ENCODE measurements around the gene TAC4. TPM values are rescaled to one million over a fixed set of nuclear protein-coding genes. Genes with fewer than 3 reads are reported as not detected.

The TAC4 gene
- total and polyA plus RNA-seq, 10 of the 15 experiments (the other 5 are each of a cell fraction or from before 2014, with no cell fraction given), result not detected

DNA sequence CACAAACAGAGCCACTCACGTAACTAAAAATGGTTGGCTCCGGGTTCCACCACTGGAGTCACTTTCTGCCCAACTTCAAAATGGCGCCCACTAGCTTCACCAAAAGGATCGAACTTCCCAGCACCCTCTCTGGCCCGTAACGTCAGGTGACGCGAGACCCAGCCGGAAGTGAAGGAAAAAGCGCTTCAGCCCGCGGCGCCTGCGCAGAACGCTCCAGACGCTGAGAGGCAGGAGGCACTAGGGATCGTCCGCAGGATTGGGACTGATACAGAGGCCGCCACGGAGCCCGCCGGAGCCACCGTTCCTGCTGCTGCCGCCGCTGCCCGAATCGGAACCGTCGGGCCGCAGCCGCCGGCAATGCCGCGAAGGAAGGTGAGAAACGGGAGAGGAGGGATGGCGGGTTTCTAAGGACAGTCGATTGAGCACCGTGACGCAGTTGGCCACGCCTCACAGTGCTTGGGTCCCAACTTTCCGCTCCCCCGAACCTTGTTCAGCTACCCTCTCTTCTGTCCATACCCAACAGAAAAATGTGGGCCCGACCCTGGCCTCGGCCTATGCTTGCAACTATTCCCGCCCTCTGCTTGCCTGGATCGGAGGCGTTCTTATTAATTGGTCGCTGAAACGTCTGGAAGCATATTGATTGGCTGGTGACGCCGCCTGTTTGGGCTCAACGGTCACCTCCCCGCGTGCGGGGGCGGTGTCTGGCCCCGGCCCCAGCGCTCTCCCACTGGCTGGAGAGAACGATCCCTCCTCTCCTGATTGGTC is 59.2 kb downstream of the TAC4 start, which contains the start of gene KAT7 (continued):
- TF ChIP-seq, protein P1, sequence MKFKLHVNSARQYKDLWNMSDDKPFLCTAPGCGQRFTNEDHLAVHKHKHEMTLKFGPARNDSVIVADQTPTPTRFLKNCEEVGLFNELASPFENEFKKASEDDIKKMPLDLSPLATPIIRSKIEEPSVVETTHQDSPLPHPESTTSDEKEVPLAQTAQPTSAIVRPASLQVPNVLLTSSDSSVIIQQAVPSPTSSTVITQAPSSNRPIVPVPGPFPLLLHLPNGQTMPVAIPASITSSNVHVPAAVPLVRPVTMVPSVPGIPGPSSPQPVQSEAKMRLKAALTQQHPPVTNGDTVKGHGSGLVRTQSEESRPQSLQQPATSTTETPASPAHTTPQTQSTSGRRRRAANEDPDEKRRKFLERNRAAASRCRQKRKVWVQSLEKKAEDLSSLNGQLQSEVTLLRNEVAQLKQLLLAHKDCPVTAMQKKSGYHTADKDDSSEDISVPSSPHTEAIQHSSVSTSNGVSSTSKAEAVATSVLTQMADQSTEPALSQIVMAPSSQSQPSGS (IDR thresholded peaks at IDR 0.05; ENCODE audit: low read length), result no peak
- TF ChIP-seq MEF2A (IDR thresholded peaks at IDR 0.05; ENCODE audit: insufficient read depth, low read depth, low read length) (0 out of 2 replicates have a peak, but pooled peaks have one; percentile 68), POLR2A (IDR thresholded peaks at IDR 0.05; ENCODE audit: low read depth, low read length) (peak; percentile 89), NFXL1 (IDR thresholded peaks at IDR 0.05; ENCODE audit: borderline replicate concordance) (no peak), RUNX3 (IDR thresholded peaks at IDR 0.05; ENCODE audit: low read length) (peak; percentile 29; the same call in 1 of the 2 replicates), CBX3 (IDR thresholded peaks at IDR 0.05; ENCODE audit: borderline replicate concordance, low read depth) (no peak), POLR2AphosphoS5 (IDR thresholded peaks at IDR 0.05; ENCODE audit: low read length) (peak; percentile 97), ZBTB4 (CRISPR knock-in tag; IDR thresholded peaks at IDR 0.05) (no peak), DPF2 (IDR thresholded peaks at IDR 0.05) (peak; percentile 93), E4F1 (IDR thresholded peaks at IDR 0.05; ENCODE audit: borderline replicate concordance, partially characterized antibody) (peak; percentile 86)
- TF ChIP-seq, protein P2, sequence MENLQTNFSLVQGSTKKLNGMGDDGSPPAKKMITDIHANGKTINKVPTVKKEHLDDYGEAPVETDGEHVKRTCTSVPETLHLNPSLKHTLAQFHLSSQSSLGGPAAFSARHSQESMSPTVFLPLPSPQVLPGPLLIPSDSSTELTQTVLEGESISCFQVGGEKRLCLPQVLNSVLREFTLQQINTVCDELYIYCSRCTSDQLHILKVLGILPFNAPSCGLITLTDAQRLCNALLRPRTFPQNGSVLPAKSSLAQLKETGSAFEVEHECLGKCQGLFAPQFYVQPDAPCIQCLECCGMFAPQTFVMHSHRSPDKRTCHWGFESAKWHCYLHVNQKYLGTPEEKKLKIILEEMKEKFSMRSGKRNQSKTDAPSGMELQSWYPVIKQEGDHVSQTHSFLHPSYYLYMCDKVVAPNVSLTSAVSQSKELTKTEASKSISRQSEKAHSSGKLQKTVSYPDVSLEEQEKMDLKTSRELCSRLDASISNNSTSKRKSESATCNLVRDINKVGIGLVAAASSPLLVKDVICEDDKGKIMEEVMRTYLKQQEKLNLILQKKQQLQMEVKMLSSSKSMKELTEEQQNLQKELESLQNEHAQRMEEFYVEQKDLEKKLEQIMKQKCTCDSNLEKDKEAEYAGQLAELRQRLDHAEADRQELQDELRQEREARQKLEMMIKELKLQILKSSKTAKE (IDR thresholded peaks at IDR 0.05; ENCODE audit: low read depth, poor library complexity, severe bottlenecking), result peak; percentile 53
- TF ChIP-seq, protein P3, sequence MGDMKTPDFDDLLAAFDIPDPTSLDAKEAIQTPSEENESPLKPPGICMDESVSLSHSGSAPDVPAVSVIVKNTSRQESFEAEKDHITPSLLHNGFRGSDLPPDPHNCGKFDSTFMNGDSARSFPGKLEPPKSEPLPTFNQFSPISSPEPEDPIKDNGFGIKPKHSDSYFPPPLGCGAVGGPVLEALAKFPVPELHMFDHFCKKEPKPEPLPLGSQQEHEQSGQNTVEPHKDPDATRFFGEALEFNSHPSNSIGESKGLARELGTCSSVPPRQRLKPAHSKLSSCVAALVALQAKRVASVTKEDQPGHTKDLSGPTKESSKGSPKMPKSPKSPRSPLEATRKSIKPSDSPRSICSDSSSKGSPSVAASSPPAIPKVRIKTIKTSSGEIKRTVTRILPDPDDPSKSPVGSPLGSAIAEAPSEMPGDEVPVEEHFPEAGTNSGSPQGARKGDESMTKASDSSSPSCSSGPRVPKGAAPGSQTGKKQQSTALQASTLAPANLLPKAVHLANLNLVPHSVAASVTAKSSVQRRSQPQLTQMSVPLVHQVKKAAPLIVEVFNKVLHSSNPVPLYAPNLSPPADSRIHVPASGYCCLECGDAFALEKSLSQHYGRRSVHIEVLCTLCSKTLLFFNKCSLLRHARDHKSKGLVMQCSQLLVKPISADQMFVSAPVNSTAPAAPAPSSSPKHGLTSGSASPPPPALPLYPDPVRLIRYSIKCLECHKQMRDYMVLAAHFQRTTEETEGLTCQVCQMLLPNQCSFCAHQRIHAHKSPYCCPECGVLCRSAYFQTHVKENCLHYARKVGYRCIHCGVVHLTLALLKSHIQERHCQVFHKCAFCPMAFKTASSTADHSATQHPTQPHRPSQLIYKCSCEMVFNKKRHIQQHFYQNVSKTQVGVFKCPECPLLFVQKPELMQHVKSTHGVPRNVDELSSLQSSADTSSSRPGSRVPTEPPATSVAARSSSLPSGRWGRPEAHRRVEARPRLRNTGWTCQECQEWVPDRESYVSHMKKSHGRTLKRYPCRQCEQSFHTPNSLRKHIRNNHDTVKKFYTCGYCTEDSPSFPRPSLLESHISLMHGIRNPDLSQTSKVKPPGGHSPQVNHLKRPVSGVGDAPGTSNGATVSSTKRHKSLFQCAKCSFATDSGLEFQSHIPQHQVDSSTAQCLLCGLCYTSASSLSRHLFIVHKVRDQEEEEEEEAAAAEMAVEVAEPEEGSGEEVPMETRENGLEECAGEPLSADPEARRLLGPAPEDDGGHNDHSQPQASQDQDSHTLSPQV (IDR thresholded peaks at IDR 0.05), result no peak
